ENCODE measurements around the gene SLC35B4. TPM values are rescaled to one million over a fixed set of nuclear protein-coding genes. Genes with fewer than 3 reads are reported as not detected.
A peak's percentile ranks its signal among the peaks of the same experiment; 100 is the strongest.

SLC35B4 gene
- 21.6 TPM for total RNA-seq (2021; ENCODE audit: unreplicated experiment)
- 13.4 TPM for polyA plus RNA-seq (2012; ENCODE audit: insufficient read length)
- Bru-seq, nascent RNA = percentile 64 among the genes with signal in this experiment
- percentile 79 among the genes with signal in this experiment for BruChase-seq, experiment 1, labeled RNA remaining after a 2-hour chase
- BruChase-seq, experiment 2, labeled RNA remaining after a 6-hour chase = percentile 90 among the genes with signal in this experiment
- long read RNA-seq, full-length matches to known transcripts = 40 of 68 reads
- long read RNA-seq, partial matches to known transcripts = 4 of 68 reads
- long read RNA-seq, other reads (novel, unspliced or antisense) = 24 of 68 reads

GRCh38 chr7:134316539-134317344 is at the start of gene SLC35B4:
SLC35B4 (minus strand) TSS chr7:134316930; CDS start chr7:134316751, 179 bp downstream.
- Histone ChIP-seq H3K4me1 (ENCODE audit: control insufficient read depth, insufficient read depth, low read length) (peaks cover 9% of the 10 kb centered on the region), H3K9me3 (ENCODE audit: control insufficient read depth, insufficient read depth, low read depth, low read length) (no peaks in the 10 kb centered on the region), H3K36me3 (ENCODE audit: control insufficient read depth, insufficient read depth, low read length) (no peaks in the 10 kb centered on the region), H3K27me3 (ENCODE audit: control insufficient read depth, insufficient read depth, low read length) (no peaks in the 10 kb centered on the region), H3K4me3 (ENCODE audit: low read depth in 2 of 2, low read length in 2 of 2) (peak within 1 kb of the TSS; percentile 85 to 88), H3K27ac (ENCODE audit: low read length) (peak within 1 kb of the TSS; percentile 78)
- intact Hi-C loops (cut with micrococcal nuclease; ENCODE audit: unreplicated experiment) (no loop called here), in situ Hi-C loops (cut with HindIII; ENCODE audit: low pct_unique_long_range_greater_than_20kb, low sequenced_read_pairs) (no loop called here)
- TF ChIP-seq TCF7L2 (IDR thresholded peaks at IDR 0.05; ENCODE audit: low read depth, low read length) (peak; percentile 42), SIN3A (IDR thresholded peaks at IDR 0.05; ENCODE audit: borderline replicate concordance, insufficient read depth, low read depth, low read length) (no peak), POLR2AphosphoS5 (IDR thresholded peaks at IDR 0.05; ENCODE audit: low read depth, low read length) (peak; percentile 50; the same call in 1 of the 2 replicates), REST (IDR thresholded peaks at IDR 0.05; ENCODE audit: insufficient read depth in 1 of 2, low read depth in 2 of 2, low read length in 1 of 2) (no peak), CTCF (IDR thresholded peaks at IDR 0.05) (0 out of 2 replicates have a peak, but pooled peaks have one; percentile 4)
- ChIA-PET POLR2A (no interaction called here), CTCF (interaction anchor here (0.6 to 0.7 kb wide), 2 partner anchors 108 to 176 kb away, joined by 3 to 4 read pairs; no protein-coding TSS in a partner anchor)
- peak; percentile 100 for ATAC-seq
- DNase-seq (ENCODE audit: low read depth, low spot score) = peak; percentile 89
- BruUV-seq (replicated peaks) = no TSS peak

DNA sequence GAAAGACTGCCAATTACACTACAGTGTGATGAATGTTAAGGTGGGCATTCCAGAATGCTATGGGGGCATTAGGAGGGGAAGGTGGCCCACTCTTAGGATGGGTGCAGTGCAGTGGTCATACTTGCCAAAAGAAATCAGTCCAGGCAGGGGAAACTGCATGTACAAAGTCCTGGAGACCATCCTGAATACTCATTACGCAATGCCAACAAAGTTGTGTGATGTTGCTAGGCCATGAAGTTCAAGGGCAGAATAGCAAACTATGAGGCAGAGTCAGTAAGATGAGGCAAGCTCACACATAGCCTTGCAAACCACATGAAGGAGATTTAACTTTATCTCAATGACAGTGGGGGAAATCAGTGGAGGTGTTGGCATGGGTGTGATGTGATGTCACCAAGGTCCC is 49.8 kb upstream of the SLC35B4 start:
- no TSS peak for BruUV-seq (replicated peaks)
- TF ChIP-seq SIN3A (IDR thresholded peaks at IDR 0.05; ENCODE audit: borderline replicate concordance, insufficient read depth, low read depth, low read length) (no peak), TCF7L2 (IDR thresholded peaks at IDR 0.05; ENCODE audit: low read depth, low read length) (no peak), CTCF (IDR thresholded peaks at IDR 0.05) (no peak), POLR2AphosphoS5 (IDR thresholded peaks at IDR 0.05; ENCODE audit: low read depth, low read length) (no peak), REST (IDR thresholded peaks at IDR 0.05; ENCODE audit: insufficient read depth in 1 of 2, low read depth in 2 of 2, low read length in 1 of 2) (no peak)
- Histone ChIP-seq H3K4me3 (ENCODE audit: low read depth in 2 of 2, low read length in 2 of 2) (no peak overlapping the region), H3K27ac (ENCODE audit: low read length) (no peak overlapping the region), H3K27me3 (ENCODE audit: control insufficient read depth, insufficient read depth, low read length) (peaks cover 12% of the 10 kb centered on the region), H3K36me3 (ENCODE audit: control insufficient read depth, insufficient read depth, low read length) (no peaks in the 10 kb centered on the region), H3K9me3 (ENCODE audit: control insufficient read depth, insufficient read depth, low read depth, low read length) (no peaks in the 10 kb centered on the region), H3K4me1 (ENCODE audit: control insufficient read depth, insufficient read depth, low read length) (no peaks in the 10 kb centered on the region)
- ATAC-seq (no peak), DNase-seq (ENCODE audit: low read depth, low spot score) (no peak)
- intact Hi-C loops (cut with micrococcal nuclease; ENCODE audit: unreplicated experiment) (no loop called here), in situ Hi-C loops (cut with HindIII; ENCODE audit: low pct_unique_long_range_greater_than_20kb, low sequenced_read_pairs) (no loop called here)
- CTCF ChIA-PET = no interaction called here
- POLR2A ChIA-PET = no interaction called here
